DOHH2 (cell line): ENCODE measurements around the gene ANKMY1.
"Not testable (repeated sequence)": the region's sequence is repeated elsewhere in the genome, so short reads cannot be mapped to it uniquely, and the experiment has no call there.

Experiments
- H3F3A ChIP-seq: fragments of 200-600 bp; sonication (generic), shearing (Covaris generic); 2 replicates; pipeline ENCODE4 v1.6.0; 2016; ENCODE audit warnings: antibody characterized with exemption, mild to moderate bottlenecking; ENCODE audit not compliant: control insufficient read depth, insufficient read depth
- H3K27ac ChIP-seq: fragments of 200-600 bp; sonication (generic); 2 replicates; pipeline ENCODE4 v1.5.1; 2014; ENCODE audit warnings: low read depth, mild to moderate bottlenecking, low read length, moderate library complexity
- H3K27me3 ChIP-seq: fragments of 200-600 bp; sonication (generic); 2 replicates; pipeline ENCODE4 v1.6.1; 2014; ENCODE audit warnings: mild to moderate bottlenecking, low read length, mixed read lengths; ENCODE audit not compliant: control insufficient read depth
- H3K36me3 ChIP-seq: fragments of 200-600 bp; sonication (generic); 2 replicates; pipeline ENCODE4 v1.6.1; 2014; ENCODE audit warnings: mild to moderate bottlenecking, low read length, moderate library complexity, mixed read lengths; ENCODE audit not compliant: control insufficient read depth
- H3K4me1 ChIP-seq: fragments of 200-600 bp; sonication (generic); 2 replicates; pipeline ENCODE4 v1.6.1; 2014; ENCODE audit warnings: mild to moderate bottlenecking, low read length, mixed read lengths; ENCODE audit not compliant: control insufficient read depth
- H3K4me2 ChIP-seq: fragments of 200-600 bp; sonication (generic); 2 replicates; pipeline ENCODE4 v1.6.0; 2014; ENCODE audit warnings: mild to moderate bottlenecking, low read length, moderate library complexity
- H3K4me3 ChIP-seq: fragments of 200-600 bp; sonication (generic); 2 replicates; pipeline ENCODE4 v1.5.1; 2014; ENCODE audit warnings: mild to moderate bottlenecking, low read length, mixed read lengths
- H3K79me2 ChIP-seq: fragments of 200-600 bp; sonication (generic); 2 replicates; pipeline ENCODE4 v1.6.1; 2014; ENCODE audit warnings: mild to moderate bottlenecking, low read length, mixed read lengths; ENCODE audit not compliant: control insufficient read depth
- H3K9me2 ChIP-seq: fragments of 200-600 bp; sonication (generic); replicated peaks from 2 replicates; pipeline ENCODE4 v1.6.1; 2014; ENCODE audit warnings: mild to moderate bottlenecking, low read length, mixed read lengths; ENCODE audit not compliant: control insufficient read depth
- H3K9me3 ChIP-seq: fragments of 200-600 bp; sonication (generic); 2 replicates; pipeline ENCODE4 v1.6.1; 2014; ENCODE audit warnings: antibody characterized with exemption, low read length, mixed read lengths; ENCODE audit not compliant: control insufficient read depth, insufficient read depth
- H4K20me1 ChIP-seq: fragments of 200-600 bp; sonication (generic); 2 replicates; pipeline ENCODE4 v1.6.0; 2014; ENCODE audit warnings: low read depth, mild to moderate bottlenecking, antibody characterized with exemption, low read length, moderate library complexity; ENCODE audit not compliant: control insufficient read depth, insufficient read depth
- EZH2phosphoT487 ChIP-seq: fragments of 200-600 bp; sonication (generic); IDR thresholded peaks from 2 replicates; pipeline ENCODE4 v1.6.1; 2017; ENCODE audit warnings: borderline replicate concordance, mild to moderate bottlenecking, antibody characterized with exemption, low read length, moderate library complexity, mixed read lengths
- TF ChIP-seq, protein P1 (sequence below): fragments of 200-600 bp; sonication (generic); IDR thresholded peaks from one replicate; pipeline ENCODE4 v1.5.1; 2014; ENCODE audit warnings: antibody characterized with exemption, mild to moderate bottlenecking, low read depth, low read length; ENCODE audit not compliant: poor library complexity, severe bottlenecking

The ANKMY1 gene

DNA sequence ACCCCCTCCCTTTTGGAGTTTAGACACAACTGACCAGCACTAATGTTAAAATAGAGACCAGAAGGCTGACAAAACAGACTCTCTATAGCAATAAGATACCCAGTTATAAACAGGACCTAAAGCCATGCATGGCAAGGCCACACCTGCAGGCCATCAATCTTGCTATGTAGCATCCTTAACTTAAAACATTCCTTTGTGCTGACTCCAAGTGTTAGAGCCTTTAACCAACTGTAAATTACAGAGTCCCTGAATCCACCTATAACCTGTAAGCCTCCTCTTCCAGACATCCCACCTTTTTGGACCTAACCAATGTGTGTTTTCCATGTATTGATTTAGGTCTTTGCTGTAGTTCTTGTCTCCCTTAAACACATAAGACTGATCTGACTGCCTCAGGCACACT is 17.9 kb downstream of the ANKMY1 start:
- Histone ChIP-seq H3K79me2 (peaks cover 8% of the 10 kb centered on the region), H3K4me2 (no peak overlapping the region), H3K27ac (no peak overlapping the region), H3K27me3 (no peaks in the 10 kb centered on the region), H3F3A (0 out of 2 replicates have a peak, but pooled peaks cover 3% of the 10 kb centered on the region), H3K9me3 (0 out of 2 replicates have a peak, but pooled peaks cover 4% of the 10 kb centered on the region), H3K36me3 (peaks cover 65% of the 10 kb centered on the region), H3K9me2 (no peaks in the 10 kb centered on the region), H4K20me1 (no peaks in the 10 kb centered on the region), H3K4me1 (no peaks in the 10 kb centered on the region), H3K4me3 (no peak overlapping the region)
- TF ChIP-seq, protein P1, sequence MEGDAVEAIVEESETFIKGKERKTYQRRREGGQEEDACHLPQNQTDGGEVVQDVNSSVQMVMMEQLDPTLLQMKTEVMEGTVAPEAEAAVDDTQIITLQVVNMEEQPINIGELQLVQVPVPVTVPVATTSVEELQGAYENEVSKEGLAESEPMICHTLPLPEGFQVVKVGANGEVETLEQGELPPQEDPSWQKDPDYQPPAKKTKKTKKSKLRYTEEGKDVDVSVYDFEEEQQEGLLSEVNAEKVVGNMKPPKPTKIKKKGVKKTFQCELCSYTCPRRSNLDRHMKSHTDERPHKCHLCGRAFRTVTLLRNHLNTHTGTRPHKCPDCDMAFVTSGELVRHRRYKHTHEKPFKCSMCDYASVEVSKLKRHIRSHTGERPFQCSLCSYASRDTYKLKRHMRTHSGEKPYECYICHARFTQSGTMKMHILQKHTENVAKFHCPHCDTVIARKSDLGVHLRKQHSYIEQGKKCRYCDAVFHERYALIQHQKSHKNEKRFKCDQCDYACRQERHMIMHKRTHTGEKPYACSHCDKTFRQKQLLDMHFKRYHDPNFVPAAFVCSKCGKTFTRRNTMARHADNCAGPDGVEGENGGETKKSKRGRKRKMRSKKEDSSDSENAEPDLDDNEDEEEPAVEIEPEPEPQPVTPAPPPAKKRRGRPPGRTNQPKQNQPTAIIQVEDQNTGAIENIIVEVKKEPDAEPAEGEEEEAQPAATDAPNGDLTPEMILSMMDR, result no peak
- TF ChIP-seq EZH2phosphoT487, result no peak

DNA sequence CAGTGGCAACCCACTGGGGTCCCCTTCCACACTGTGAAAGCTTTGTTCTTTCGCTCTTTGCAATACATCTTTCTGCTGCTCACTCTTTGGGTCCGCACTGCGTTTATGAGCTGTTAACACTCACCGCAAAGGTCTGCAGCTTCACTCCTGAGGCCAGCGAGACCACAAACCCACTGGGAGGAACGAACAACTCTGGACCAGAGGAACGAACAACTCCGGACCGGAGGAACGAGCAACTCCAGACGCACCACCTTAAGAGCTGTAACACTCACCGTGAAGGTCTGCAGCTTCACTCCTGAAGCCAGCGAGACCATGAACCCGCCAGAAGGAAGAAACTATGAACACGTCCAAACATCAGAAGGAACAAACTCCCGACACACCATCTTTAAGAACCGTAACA is 18.7 kb downstream of the ANKMY1 start:
- H3K4me2 ChIP-seq, H3K4me3 ChIP-seq, H3K27ac ChIP-seq, H3K9me2 ChIP-seq, H3K4me1 ChIP-seq, H3F3A ChIP-seq, H3K9me3 ChIP-seq, H4K20me1 ChIP-seq, H3K27me3 ChIP-seq: not testable (repeated sequence)
- H3K79me2 ChIP-seq, result peaks cover 11% of the 10 kb centered on the region
- H3K36me3 ChIP-seq, result peaks cover 69% of the 10 kb centered on the region

DNA sequence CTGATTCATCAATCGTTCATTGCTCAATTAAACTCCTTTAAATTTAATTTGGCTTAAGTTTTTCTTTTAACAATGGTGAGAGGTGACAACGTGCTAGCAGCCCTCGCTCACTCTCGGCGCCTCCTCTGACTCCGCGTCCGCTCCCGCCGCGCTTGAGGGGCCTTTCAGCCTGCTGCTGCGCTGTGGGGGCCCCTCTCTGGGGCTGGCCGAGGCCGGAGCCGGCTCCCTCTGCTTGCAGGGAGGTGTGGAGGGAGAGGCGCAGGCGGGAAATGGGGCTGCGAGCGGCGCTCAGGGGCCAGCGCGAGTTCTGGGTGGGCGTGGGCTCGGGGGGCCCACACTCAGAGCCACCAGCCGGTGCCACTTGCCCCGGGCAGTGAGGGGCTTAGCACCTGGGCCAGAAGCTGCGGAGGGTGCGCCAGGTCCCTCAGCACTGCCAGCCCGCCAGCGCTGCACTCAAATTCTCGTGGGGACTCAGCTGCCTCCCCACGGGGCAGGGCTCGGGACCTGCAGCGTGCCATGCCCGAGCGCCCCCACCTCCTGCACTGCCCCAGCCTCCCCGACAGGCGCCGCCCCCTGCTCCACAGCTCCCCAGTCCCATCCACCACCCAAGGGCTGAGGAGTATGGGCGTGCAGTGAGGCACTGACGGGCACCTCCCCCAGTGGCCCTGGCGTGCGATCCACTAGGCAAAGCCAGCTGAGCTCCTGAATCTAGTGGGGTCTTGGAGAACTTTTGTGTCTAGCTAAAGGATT is 19.6 kb downstream of the ANKMY1 start:
- TF ChIP-seq, protein P1, result no peak
- TF ChIP-seq EZH2phosphoT487, result no peak
- Histone ChIP-seq H3K36me3 (peaks cover 74% of the 10 kb centered on the region), H3K4me1 (no peaks in the 10 kb centered on the region), H3K27me3 (no peaks in the 10 kb centered on the region), H3K79me2 (peaks cover 11% of the 10 kb centered on the region), H3F3A (no peaks in the 10 kb centered on the region), H3K4me3 (no peak overlapping the region), H3K9me2 (no peaks in the 10 kb centered on the region), H3K27ac (no peak overlapping the region), H3K9me3 (peaks cover 11% of the 10 kb centered on the region; the same call in 1 of the 2 replicates), H4K20me1 (no peaks in the 10 kb centered on the region), H3K4me2 (no peak overlapping the region)

DNA sequence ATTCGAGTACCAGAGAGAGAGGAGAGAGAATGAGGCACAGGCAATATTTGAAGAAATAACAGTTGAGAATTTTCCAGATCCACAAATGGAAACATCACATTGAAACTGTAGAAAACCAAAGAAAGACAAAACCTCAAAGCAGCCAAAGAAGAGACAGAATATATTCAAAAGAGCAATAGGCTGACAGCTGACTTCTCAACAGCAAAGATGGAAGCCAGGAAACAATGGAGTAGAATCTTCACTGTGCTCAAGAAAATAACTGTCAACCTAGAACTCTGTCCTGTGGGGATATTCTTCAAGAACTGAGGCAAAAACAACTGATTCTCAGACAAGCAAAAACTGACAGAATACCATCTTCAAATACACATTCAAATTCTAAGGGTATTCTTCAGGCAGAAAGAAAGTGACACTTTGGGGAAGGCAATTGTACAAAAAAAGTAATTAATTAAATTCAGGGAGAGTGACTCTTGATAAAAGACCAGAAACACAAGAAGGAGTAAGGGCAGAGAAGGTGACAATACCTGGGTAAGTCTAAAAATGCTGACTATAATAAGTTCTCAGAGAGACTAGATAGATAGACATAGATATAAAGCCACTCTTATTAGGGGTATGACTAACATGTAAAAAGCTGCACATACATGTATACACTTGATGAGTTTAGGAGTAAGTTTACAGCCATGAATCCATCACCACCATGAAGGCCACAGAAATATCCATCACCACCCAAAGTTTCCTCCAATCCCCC is 25.6 kb downstream of the ANKMY1 start:
- no peak overlapping the region for H3K4me3 ChIP-seq
- H3F3A ChIP-seq, result no peaks in the 10 kb centered on the region
- peaks cover 10% of the 10 kb centered on the region for H3K79me2 ChIP-seq
- H3K9me2 ChIP-seq, result no peaks in the 10 kb centered on the region
- H3K4me1 ChIP-seq, result no peaks in the 10 kb centered on the region
- TF ChIP-seq, protein P1, result no peak
- TF ChIP-seq EZH2phosphoT487, result no peak
- H3K9me3 ChIP-seq, result peaks cover 22% of the 10 kb centered on the region
- H3K27ac ChIP-seq, result no peak overlapping the region
- H3K36me3 ChIP-seq, result peaks cover 79% of the 10 kb centered on the region
- no peaks in the 10 kb centered on the region for H3K27me3 ChIP-seq
- H4K20me1 ChIP-seq, result no peaks in the 10 kb centered on the region
- no peak overlapping the region for H3K4me2 ChIP-seq
